Neural cell (in vitro differentiated cells): ENCODE results near the gene FAM240A. TPM values are rescaled to one million over a fixed set of nuclear protein-coding genes. Genes with fewer than 3 reads are reported as not detected.

ENCODE experiments used
- H2AFZ ChIP-seq: fragments of 200-600, 300-800 bp; sonication (generic), shearing (Covaris generic); 2 replicates; pipeline ENCODE4 v1.6.0; 2014; ENCODE audit warnings: low read depth, mild to moderate bottlenecking, antibody characterized with exemption, low read length, moderate library complexity
- H3F3A ChIP-seq: fragments of 200-600 bp; shearing (Covaris generic); 2 replicates; pipeline ENCODE4 v1.6.1; 2016; ENCODE audit warnings: mild to moderate bottlenecking, moderate library complexity, mixed read lengths, antibody characterized with exemption, low read length; ENCODE audit not compliant: insufficient read depth, poor library complexity, severe bottlenecking
- H3K27ac ChIP-seq: fragments of 200-600, 300-800 bp; sonication (generic), shearing (Covaris generic); 2 replicates; pipeline ENCODE4 v1.5.1; 2014; ENCODE audit warnings: mild to moderate bottlenecking, low read length, moderate library complexity
- H3K27me3 ChIP-seq: fragments of 300-800, 200-600 bp; sonication (generic), shearing (Covaris generic); 2 replicates; pipeline ENCODE4 v1.6.0; 2014; ENCODE audit warnings: mild to moderate bottlenecking, low read depth, low read length, moderate library complexity; ENCODE audit not compliant: insufficient read depth
- H3K36me3 ChIP-seq: fragments of 300-800, 200-600 bp; sonication (generic), shearing (Covaris generic); 2 replicates; pipeline ENCODE4 v1.5.1; 2014; ENCODE audit warnings: mild to moderate bottlenecking, antibody characterized with exemption, low read length, moderate library complexity; ENCODE audit not compliant: insufficient read depth
- H3K4me2 ChIP-seq: fragments of 300-800, 200-600 bp; sonication (generic), shearing (Covaris generic); 2 replicates; pipeline ENCODE4 v1.6.0; 2014; ENCODE audit warnings: mild to moderate bottlenecking, low read length
- H3K4me3 ChIP-seq: fragments of 300-800, 200-600 bp; sonication (generic), shearing (Covaris generic); 2 replicates; pipeline ENCODE4 v1.5.1; 2014; ENCODE audit warnings: mild to moderate bottlenecking, low read length, moderate library complexity
- H3K79me2 ChIP-seq: fragments of 200-600 bp; shearing (Covaris generic); replicated peaks from 2 replicates; pipeline ENCODE4 v1.6.0; 2014; ENCODE audit warnings: mild to moderate bottlenecking, low read length, moderate library complexity; ENCODE audit not compliant: insufficient read depth
- H3K9ac ChIP-seq: fragments of 300-800, 200-600 bp; sonication (generic), shearing (Covaris generic); 2 replicates; pipeline ENCODE4 v1.6.1; 2016; ENCODE audit warnings: mild to moderate bottlenecking, low read length, mixed read lengths
- H3K9me2 ChIP-seq: fragments of 200-600 bp; shearing (Covaris generic); 2 replicates; pipeline ENCODE4 v1.6.1; 2016; ENCODE audit warnings: mild to moderate bottlenecking, low read length, mixed read lengths; ENCODE audit not compliant: insufficient read depth
- H3K9me3 ChIP-seq: fragments of 200-600, 300-800 bp; sonication (generic), shearing (Covaris generic); 2 replicates; pipeline ENCODE4 v1.6.1; 2016; ENCODE audit warnings: mild to moderate bottlenecking, mixed run types, low read length, moderate library complexity, mixed read lengths
- H4K20me1 ChIP-seq: fragments of 200-600 bp; shearing (Covaris generic); 2 replicates; pipeline ENCODE4 v1.6.1; 2016; ENCODE audit warnings: mild to moderate bottlenecking, mixed run types; ENCODE audit not compliant: insufficient read depth
- CTCF ChIP-seq: fragments of 450-650 bp; IDR thresholded peaks from 2 replicates; pipeline ENCODE4 v1.5.1; 2014; ENCODE audit warnings: antibody characterized with exemption, mild to moderate bottlenecking, moderate library complexity; ENCODE audit not compliant: poor library complexity, severe bottlenecking
- EP300 ChIP-seq: fragments of 450-650 bp; conservative IDR thresholded peaks from 2 replicates; pipeline ENCODE4 v1.6.1; 2014; ENCODE audit warnings: antibody characterized with exemption, mild to moderate bottlenecking, moderate library complexity; ENCODE audit not compliant: poor library complexity, severe bottlenecking
- EZH2 ChIP-seq: fragments of 200-600, 300-800 bp; shearing (Covaris generic), sonication (generic); IDR thresholded peaks from 2 replicates; pipeline ENCODE4 v1.6.1; 2014; ENCODE audit warnings: antibody characterized with exemption, low read length, borderline replicate concordance, mild to moderate bottlenecking; ENCODE audit not compliant: insufficient read depth, poor library complexity, severe bottlenecking
- POLR2AphosphoS5 ChIP-seq: IDR thresholded peaks from 2 replicates; pipeline ENCODE4 v1.6.1; 2012
- RAD21 ChIP-seq: fragments of 450-650 bp; conservative IDR thresholded peaks from 2 replicates; pipeline ENCODE4 v1.6.1; 2014; ENCODE audit warnings: antibody characterized with exemption, mild to moderate bottlenecking, moderate library complexity
- REST ChIP-seq: IDR thresholded peaks from 2 replicates; pipeline ENCODE4 v1.6.1; 2012; ENCODE audit warnings: borderline replicate concordance
- SMC3 ChIP-seq: fragments of 450-650 bp; conservative IDR thresholded peaks from 2 replicates; pipeline ENCODE4 v1.6.1; 2014; ENCODE audit warnings: antibody characterized with exemption, mild to moderate bottlenecking, moderate library complexity; ENCODE audit not compliant: poor library complexity
- TAF1 ChIP-seq: IDR thresholded peaks from 2 replicates; pipeline ENCODE4 v1.6.1; 2012; ENCODE audit warnings: low read depth
- polyA plus RNA-seq: library from polyadenylated mRNA; depleted of rRNA; stranded (reverse); fragments of >200 nt; gene quantifications from 2 replicates; pipeline ENCODE4 v1.2.3, GENCODE V29; 2014

The FAM240A gene
- polyA plus RNA-seq, 1 donor from 2014 or later: not detected

GRCh38 chr3:46609944-46610722 lies 2.2 kb upstream of the FAM240A start:
- no peak overlapping the region for H3K27ac ChIP-seq

More at GRCh38 chr3:46609944-46610722, 2.2 kb upstream of the FAM240A start:
- H3K27me3 ChIP-seq: no peaks in the 10 kb centered on the region
- no peak overlapping the region for H2AFZ ChIP-seq
- TF ChIP-seq TAF1: no peak
- no peak for TF ChIP-seq SMC3
- no peak for TF ChIP-seq RAD21
- TF ChIP-seq POLR2AphosphoS5: no peak
- no peak for TF ChIP-seq REST
- TF ChIP-seq EP300: no peak
- no peak for TF ChIP-seq EZH2
- no peak for TF ChIP-seq CTCF
- H3F3A ChIP-seq: no peaks in the 10 kb centered on the region
- no peaks in the 10 kb centered on the region for H3K36me3 ChIP-seq
- no peaks in the 10 kb centered on the region for H3K79me2 ChIP-seq
- H3K9me3 ChIP-seq: no peaks in the 10 kb centered on the region
- no peaks in the 10 kb centered on the region for H4K20me1 ChIP-seq
- no peak overlapping the region for H3K4me3 ChIP-seq
- H3K9me2 ChIP-seq: no peaks in the 10 kb centered on the region
- H3K9ac ChIP-seq: no peak overlapping the region
- H3K4me2 ChIP-seq: no peak overlapping the region
